ENCODE data around the gene C19orf12.

DNA sequence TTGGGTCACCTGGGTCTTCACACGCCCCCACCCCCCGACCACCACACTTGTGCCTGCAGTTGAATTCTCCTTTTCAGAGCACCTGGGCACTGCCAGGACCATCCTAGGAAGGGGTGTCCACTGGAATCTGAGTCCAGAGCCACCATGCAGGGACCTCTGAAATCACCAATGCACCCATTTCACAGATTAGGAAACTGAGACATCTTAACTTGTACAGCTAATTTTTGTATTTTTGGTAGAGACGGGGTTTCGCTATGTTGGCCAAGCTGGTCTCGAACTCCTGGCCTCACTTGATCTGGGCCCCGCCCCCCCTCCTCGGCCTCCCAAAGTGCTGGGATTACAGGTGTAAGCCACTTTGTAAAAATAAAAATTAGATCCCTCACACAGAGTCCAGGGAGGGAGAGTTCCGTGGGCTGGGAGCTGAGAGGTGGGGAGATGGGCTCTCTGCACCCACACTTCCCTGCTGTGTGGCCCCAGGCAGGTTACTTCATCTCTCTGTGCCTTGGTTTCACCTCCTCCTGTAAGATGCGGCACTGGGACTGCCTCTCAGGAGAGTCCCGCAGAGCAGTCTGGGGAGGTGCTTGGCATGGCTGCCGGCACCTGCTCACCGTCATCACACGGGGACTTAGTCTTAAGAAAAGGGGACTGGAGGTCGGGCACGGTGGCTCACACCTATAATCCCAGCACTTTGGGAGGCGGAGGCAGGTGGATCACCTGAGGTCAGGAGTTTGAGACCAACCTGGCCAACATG lies 45.9 kb upstream of the C19orf12 start:
- TF ChIP-seq, protein P1, sequence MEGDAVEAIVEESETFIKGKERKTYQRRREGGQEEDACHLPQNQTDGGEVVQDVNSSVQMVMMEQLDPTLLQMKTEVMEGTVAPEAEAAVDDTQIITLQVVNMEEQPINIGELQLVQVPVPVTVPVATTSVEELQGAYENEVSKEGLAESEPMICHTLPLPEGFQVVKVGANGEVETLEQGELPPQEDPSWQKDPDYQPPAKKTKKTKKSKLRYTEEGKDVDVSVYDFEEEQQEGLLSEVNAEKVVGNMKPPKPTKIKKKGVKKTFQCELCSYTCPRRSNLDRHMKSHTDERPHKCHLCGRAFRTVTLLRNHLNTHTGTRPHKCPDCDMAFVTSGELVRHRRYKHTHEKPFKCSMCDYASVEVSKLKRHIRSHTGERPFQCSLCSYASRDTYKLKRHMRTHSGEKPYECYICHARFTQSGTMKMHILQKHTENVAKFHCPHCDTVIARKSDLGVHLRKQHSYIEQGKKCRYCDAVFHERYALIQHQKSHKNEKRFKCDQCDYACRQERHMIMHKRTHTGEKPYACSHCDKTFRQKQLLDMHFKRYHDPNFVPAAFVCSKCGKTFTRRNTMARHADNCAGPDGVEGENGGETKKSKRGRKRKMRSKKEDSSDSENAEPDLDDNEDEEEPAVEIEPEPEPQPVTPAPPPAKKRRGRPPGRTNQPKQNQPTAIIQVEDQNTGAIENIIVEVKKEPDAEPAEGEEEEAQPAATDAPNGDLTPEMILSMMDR (IDR thresholded peaks at IDR 0.05) = no peak
- TF ChIP-seq ZFX (IDR thresholded peaks at IDR 0.05; ENCODE audit: borderline replicate concordance) = no peak

Measured in 22Rv1 (cell line).